Measurements from ENCODE around the gene ZFP92. TPM values are rescaled to one million over a fixed set of nuclear protein-coding genes. Genes with fewer than 3 reads are reported as not detected.

The ZFP92 gene
- total RNA-seq, 4 donors from 2014 or later = 0.98 to 3.6 (median 1.4) TPM

DNA sequence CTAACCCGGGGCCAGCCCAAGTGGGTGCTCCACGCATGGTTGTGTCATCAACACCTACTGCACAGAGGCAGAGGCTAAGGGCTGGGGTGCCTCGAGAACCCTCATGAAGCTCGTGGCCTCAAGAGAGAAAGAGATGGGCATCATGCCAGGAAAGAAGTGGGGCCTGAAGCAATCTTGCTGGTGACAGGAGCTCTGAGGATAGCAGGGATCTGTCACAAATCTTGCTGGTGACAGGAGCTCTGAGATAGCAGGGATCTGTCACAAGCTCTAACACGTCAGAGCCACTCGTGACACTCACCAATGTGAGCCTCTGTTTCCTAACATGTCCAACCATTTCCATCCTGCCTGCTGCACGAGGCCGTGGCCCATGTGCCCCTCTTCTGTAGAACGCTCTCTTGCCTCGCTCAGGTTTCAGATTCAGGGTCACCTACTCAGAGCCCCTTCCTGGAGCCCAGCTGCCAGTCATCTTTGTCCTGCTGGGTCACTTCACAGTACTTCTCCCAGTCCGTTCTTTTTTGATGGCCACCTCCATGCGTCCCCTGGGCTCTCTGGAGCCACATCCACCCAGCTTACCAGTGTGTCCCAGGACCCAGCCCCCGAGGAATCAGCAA is 31.2 kb upstream of the ZFP92 start:
- TF ChIP-seq, protein P1, sequence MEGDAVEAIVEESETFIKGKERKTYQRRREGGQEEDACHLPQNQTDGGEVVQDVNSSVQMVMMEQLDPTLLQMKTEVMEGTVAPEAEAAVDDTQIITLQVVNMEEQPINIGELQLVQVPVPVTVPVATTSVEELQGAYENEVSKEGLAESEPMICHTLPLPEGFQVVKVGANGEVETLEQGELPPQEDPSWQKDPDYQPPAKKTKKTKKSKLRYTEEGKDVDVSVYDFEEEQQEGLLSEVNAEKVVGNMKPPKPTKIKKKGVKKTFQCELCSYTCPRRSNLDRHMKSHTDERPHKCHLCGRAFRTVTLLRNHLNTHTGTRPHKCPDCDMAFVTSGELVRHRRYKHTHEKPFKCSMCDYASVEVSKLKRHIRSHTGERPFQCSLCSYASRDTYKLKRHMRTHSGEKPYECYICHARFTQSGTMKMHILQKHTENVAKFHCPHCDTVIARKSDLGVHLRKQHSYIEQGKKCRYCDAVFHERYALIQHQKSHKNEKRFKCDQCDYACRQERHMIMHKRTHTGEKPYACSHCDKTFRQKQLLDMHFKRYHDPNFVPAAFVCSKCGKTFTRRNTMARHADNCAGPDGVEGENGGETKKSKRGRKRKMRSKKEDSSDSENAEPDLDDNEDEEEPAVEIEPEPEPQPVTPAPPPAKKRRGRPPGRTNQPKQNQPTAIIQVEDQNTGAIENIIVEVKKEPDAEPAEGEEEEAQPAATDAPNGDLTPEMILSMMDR (IDR thresholded peaks at IDR 0.05; ENCODE audit: low read depth) = no peak

DNA sequence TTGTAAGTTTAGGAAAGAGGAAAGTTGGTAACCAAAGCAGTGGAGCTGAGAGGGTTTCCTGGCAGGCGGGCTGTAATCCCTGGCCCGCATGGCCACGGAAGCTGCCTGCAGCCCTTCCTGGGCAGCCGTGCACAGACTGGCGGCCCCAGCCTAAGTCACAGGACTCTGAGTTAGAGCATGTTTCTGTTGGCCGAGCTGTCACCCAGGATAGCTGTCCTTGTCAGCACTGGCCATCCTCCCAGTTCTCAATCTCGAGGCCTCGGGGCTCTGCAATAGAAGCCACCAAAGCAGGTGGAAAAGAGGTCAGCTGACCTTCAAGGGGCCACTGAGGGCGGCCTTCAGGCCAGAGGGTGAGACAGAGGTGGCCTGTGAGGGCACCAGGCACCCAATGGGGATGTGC is 30.6 kb upstream of the ZFP92 start:
- TF ChIP-seq, protein P1 (IDR thresholded peaks at IDR 0.05; ENCODE audit: low read depth) = no peak

DNA sequence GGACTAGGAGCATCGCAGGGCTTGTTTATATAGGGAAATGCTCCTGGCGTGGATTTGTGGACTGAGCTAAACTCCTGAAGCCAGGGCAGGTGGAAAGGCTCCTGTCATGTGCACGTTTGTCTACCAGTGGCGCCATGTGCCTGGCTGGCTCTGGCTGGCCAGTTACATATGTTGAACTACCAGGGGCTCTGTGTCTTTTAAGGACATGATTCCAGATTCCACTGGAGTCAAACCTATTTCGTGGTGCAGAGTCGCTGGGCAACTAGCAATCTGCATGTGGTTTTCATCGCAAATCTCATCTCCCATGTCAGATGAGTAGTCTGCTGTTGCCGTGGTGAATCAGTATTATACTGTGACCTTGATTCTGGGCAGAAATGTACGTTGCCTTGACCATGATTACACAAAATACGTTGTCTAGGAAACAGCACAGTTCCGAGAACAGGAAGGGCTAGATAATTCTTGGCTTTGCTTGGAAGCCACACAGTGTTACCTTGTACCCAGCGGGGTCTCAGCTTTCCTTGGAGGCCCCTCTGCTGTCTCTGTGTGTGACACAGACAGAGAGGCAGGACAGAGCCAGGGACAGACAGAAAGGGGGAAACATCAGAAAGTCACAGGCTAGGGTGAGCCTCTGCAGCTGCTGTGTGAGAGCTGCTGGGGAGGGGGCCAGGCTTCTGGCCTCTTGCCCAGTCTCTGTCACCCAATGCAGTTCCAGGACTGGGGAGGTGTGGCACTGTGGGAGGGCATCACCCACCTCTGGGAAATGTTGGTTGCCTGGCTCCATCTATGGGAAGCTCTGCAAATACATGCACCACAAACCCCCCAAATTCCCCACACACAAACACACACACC is 29.4 kb upstream of the ZFP92 start:
- TF ChIP-seq, protein P1 (IDR thresholded peaks at IDR 0.05; ENCODE audit: low read depth) = no peak

DNA sequence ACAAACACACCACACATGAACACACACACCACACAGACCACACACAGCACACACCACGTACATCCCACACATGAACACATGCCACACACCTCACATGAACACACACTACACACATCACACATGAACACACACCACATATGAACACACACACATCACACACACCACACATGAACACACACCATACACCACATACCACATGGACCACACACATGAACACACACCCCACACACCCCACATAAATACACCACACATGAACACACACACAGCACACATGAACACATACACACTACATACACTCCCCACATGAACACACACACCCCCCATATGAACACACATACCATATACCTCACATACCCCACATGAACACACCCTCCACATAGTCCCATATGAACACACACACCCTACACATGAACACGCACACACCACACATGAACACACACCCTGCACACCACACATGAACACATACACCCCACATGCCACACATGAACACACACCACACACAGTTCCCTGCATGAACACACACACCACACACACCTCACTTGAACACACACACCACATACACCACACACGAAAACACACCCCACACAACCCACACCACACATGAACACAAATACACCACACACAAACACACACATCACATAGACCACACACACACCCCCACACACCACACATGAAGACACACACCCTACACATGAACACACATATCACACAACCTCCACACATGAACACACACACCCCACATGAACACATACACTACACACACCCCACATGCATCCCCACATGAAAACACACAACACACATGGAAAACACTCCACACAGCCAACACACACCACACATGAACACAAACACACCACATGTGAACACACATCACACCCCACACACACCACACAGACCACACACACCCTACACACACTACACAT is 28.4 kb upstream of the ZFP92 start:
- TF ChIP-seq, protein P1 (IDR thresholded peaks at IDR 0.05; ENCODE audit: low read depth) = no peak

DNA sequence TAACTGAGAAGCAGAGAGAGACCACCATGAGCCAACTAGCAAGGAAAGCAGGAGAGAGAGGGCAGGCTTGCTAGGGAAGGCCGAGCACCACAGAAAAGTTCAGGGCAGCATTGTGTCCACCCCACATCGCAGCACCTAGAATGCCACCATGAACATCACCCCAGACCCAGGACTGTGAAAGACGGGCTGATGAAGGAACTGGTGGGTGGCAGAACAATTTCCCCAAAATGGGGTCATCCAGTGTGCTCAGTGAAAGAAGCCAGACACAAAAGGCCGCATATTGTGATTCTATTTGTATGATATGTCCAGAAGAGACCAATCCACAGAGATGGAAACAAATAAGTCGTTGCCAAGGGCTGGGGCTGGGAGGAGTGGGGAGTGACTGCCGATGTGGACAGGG is 26.9 kb upstream of the ZFP92 start:
- TF ChIP-seq, protein P1 (IDR thresholded peaks at IDR 0.05; ENCODE audit: low read depth) = no peak

DNA sequence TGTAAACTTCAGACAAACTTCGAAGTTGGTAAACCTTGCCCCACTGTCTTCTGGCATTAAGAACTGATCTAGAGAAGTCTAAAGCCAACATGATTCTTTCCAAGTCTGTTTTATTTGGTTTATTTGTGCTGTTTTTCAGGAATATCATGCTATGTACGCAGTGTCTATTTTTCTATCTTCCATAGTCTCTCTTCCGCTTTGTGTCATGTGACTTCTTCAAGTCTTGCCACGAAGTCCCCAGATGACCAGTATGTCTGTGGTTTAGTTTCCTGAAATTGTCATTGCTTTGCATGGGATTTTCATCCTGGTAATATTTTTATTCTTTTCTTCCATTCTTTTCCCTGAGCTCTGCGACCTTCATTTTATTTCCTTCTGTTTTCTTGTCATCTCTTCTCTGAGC is 25.2 kb upstream of the ZFP92 start:
- TF ChIP-seq, protein P1 (IDR thresholded peaks at IDR 0.05; ENCODE audit: low read depth) = no peak
